ENCODE data around the gene CNIH3. TPM values are rescaled to one million over a fixed set of nuclear protein-coding genes. Genes with fewer than 3 reads are reported as not detected.

The CNIH3 gene
- polyA plus RNA-seq, 6 donors from 2014 or later, result 0.97 to 4.0 (median 1.8) TPM; not detected in 1

DNA sequence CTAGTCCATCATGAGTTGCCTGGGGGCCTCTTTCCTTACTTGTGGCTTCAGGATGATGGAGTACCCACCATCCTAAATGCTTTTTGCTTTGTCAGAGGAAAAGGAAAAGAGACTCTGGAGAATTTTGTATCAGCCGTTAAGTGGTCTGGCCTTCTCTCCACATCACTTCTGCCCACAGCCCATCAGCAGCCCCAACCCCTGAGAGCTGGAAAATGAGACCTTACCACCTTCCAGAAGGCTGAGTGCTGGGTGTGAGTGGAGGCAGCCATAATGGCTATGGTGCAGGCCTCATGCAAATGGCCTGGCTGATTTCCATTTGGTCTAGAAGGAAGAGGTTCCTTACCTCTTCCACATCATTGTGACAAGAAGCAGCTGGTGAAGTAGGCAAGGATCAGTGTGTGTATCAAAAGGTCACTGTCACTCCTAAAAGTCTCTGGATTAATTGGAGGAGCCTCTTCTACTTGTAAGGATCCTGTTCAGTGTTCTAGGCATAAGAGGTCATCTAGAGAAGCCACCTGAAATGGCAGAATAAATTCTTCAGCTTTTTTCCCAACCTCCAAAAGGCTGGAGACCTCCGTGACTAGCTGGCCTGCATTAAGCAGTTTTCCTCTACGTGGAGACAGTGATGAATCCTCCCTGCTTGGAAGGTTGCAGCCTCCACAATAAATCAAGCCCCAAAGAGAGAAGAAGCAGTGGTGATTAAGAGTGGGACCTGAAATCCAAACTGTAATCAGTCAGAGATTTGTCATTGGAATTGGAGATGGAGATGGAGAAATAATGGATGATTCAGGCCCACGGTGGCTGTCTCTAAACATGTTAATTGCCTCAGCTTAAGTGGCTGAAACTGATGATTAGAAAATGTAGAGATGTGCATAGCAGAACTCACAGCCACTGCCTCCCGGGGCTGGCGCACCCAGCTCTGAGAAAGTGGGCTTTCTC lies 111.5 kb downstream of the CNIH3 start:
- DNase-seq, result no peak
- Mint-ChIP-seq H3K36me3 (no peaks in the 10 kb centered on the region), H3K9me3 (no peaks in the 10 kb centered on the region), H3K27me3 (no peaks in the 10 kb centered on the region), H3K4me3 (no peak overlapping the region), H3K4me1 (no peaks in the 10 kb centered on the region), H3K27ac (no peak overlapping the region)
- no peak for ATAC-seq (ENCODE audit: low read depth in 2 of 2)

- Mint-ChIP-seq H3K36me3 (no peaks in the 10 kb centered on the region), H3K27me3 (no peaks in the 10 kb centered on the region), H3K9me3 (no peaks in the 10 kb centered on the region), H3K4me3 (no peak overlapping the region), H3K4me1 (no peaks in the 10 kb centered on the region), H3K27ac (no peak overlapping the region)
- DNase-seq (no peak), ATAC-seq (ENCODE audit: low read depth in 2 of 2) (no peak)
Observed at GRCh38 chr1:224730540-224730939, 114.4 kb downstream of the CNIH3 start.

DNA sequence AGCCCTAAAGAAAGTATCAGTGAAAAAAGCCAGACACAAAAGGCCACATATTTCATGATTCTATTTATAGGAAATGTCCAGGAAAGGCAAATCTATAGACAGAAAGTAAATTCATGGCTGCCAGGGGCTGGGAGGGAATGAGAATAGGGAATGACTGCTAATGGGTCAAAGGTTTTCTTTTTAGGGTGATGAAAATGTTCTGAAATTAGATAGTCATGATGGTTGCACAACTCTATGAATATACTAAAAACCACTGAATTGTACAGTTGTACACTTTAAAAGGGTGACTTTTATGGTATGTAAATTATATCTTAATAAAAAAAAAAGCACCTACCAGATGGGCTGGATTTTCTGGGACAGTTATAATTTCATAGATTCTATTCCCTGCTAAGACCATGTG lies 114.8 kb downstream of the CNIH3 start:
- no peaks in the 10 kb centered on the region for H3K27me3 Mint-ChIP-seq
- H3K9me3 Mint-ChIP-seq, result no peaks in the 10 kb centered on the region
- no peaks in the 10 kb centered on the region for H3K4me1 Mint-ChIP-seq
- ATAC-seq (ENCODE audit: low read depth in 2 of 2) (no peak), DNase-seq (no peak)
- H3K36me3 Mint-ChIP-seq, result no peaks in the 10 kb centered on the region
- no peak overlapping the region for H3K4me3 Mint-ChIP-seq
- H3K27ac Mint-ChIP-seq, result no peak overlapping the region

GRCh38 chr1:224731633-224732032 lies 115.5 kb downstream of the CNIH3 start:
- ATAC-seq (ENCODE audit: low read depth in 2 of 2) (no peak), DNase-seq (no peak)
- no peaks in the 10 kb centered on the region for H3K4me1 Mint-ChIP-seq
- H3K9me3 Mint-ChIP-seq, result no peaks in the 10 kb centered on the region
- H3K27ac Mint-ChIP-seq, result no peak overlapping the region
- H3K4me3 Mint-ChIP-seq, result no peak overlapping the region
- no peaks in the 10 kb centered on the region for H3K36me3 Mint-ChIP-seq
- H3K27me3 Mint-ChIP-seq, result no peaks in the 10 kb centered on the region

DNA sequence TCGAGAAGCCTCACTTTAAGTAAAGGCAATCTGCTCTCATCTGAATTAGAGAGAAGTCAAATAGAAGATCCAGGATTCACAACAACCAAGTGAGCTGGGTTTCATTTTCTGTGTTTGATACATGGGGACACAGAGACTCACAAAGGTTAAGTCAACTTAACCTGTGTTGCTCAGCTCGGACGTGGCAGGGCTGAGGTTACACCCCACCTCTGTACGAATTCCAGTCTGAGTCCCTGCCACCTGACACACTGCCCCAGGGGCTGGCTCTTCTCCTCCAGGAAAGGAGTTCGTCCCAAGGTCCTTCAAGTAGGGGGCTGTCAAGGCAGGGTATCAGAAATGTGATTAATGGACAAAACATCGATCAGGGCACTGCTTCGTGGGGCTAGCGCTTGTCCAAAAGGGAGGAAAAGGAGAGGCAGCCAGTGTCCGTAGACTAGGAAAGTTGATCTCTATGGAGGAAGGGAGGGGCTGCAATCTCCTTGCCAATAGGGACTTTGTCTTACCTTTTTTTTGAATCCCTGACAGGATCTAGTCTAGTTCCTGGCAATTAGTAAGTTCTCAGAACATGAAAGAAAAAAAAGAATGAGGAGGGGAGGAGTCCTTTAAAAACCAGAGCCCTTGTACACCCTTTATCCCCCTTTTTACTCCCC lies 116.4 kb downstream of the CNIH3 start:
- no peak for DNase-seq
- Mint-ChIP-seq H3K27me3 (no peaks in the 10 kb centered on the region), H3K4me1 (no peaks in the 10 kb centered on the region), H3K27ac (peak overlapping the region in 1 of 6 donors; percentile 28), H3K9me3 (no peaks in the 10 kb centered on the region), H3K4me3 (no peak overlapping the region), H3K36me3 (no peaks in the 10 kb centered on the region)
- ATAC-seq (ENCODE audit: low read depth in 2 of 2), result no peak

GRCh38 chr1:224733027-224733911 lies 117.2 kb downstream of the CNIH3 start:
- DNase-seq (no peak), ATAC-seq (ENCODE audit: low read depth in 2 of 2) (no peak)
- peak overlapping the region in 1 of 8 donors; percentile 53 for H3K4me3 Mint-ChIP-seq
- no peaks in the 10 kb centered on the region for H3K36me3 Mint-ChIP-seq
- no peaks in the 10 kb centered on the region for H3K9me3 Mint-ChIP-seq
- H3K27ac Mint-ChIP-seq, result no peak overlapping the region
- no peaks in the 10 kb centered on the region for H3K4me1 Mint-ChIP-seq
- H3K27me3 Mint-ChIP-seq, result no peaks in the 10 kb centered on the region

DNA sequence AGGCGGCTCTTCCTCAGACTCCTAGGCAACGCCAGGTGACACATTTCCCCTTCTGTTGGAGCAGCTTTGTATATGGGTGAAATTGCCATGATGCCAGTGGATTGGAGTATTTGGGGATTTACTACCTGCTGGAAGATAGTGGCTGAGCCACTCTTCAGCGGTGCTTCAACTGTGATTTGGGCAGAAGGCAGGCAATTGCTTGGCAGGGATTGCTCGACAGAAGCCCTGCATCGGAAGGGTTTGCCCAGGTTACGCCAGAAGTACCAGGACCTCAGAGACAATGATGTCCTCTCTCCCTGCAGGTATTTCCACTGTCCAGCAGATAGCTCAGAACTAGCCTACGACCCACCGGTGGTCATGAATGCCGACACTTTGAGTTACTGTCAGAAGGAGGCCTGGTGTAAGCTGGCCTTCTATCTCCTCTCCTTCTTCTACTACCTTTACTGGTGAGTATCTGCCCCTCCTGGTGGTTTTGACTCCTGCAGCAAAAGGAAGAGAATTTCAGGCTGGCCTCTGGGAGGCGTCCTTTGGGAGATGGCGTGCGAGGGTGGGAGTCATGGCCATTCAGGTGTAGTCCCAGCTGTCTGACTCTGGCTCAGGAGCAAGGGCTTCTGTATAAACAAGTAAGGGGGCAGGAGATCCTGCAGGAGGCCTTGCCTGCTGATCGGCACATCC lies 118.3 kb downstream of the CNIH3 start:
- no peak overlapping the region for H3K27ac Mint-ChIP-seq

DNA sequence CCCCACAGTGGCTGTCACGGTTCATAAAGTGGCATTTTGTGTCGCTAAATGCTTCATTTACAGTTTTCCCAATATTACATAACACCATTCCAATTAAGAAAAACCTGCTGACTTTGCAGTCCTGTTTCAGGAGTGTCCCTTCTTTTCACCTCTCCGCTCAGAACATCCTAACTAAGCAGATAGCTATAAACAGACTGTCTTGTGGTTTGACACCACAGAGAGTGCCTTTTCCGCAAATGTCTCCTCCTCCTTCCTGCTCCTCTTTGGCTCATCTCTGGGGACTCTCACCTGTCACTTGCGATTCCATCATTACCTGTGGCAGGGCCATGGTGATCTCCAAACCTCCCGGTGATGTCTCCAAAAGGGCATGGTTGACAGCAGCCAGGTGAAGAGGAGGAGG lies 119.0 kb downstream of the CNIH3 start:
- no peak for ATAC-seq (ENCODE audit: low read depth in 2 of 2)
- no peaks in the 10 kb centered on the region for H3K36me3 Mint-ChIP-seq
- no peak for DNase-seq
- no peak overlapping the region for H3K4me3 Mint-ChIP-seq
- no peak overlapping the region for H3K27ac Mint-ChIP-seq
- no peaks in the 10 kb centered on the region for H3K4me1 Mint-ChIP-seq
- no peaks in the 10 kb centered on the region for H3K9me3 Mint-ChIP-seq
- H3K27me3 Mint-ChIP-seq, result no peaks in the 10 kb centered on the region

More for the DNA sequence above, 118.3 kb downstream of the CNIH3 start:
- no peak overlapping the region for H3K4me3 Mint-ChIP-seq
- no peaks in the 10 kb centered on the region for H3K36me3 Mint-ChIP-seq
- DNase-seq (no peak), ATAC-seq (ENCODE audit: low read depth in 2 of 2) (no peak)
- H3K4me1 Mint-ChIP-seq, result no peaks in the 10 kb centered on the region
- H3K9me3 Mint-ChIP-seq, result no peaks in the 10 kb centered on the region
- H3K27me3 Mint-ChIP-seq, result no peaks in the 10 kb centered on the region

GRCh38 chr1:224736619-224737352 lies 120.7 kb downstream of the CNIH3 start:
- Mint-ChIP-seq H3K4me3 (no peak overlapping the region), H3K9me3 (no peaks in the 10 kb centered on the region), H3K4me1 (no peaks in the 10 kb centered on the region), H3K27ac (no peak overlapping the region), H3K27me3 (no peaks in the 10 kb centered on the region), H3K36me3 (no peaks in the 10 kb centered on the region)
- ATAC-seq (ENCODE audit: low read depth in 2 of 2) (no peak), DNase-seq (no peak)

DNA sequence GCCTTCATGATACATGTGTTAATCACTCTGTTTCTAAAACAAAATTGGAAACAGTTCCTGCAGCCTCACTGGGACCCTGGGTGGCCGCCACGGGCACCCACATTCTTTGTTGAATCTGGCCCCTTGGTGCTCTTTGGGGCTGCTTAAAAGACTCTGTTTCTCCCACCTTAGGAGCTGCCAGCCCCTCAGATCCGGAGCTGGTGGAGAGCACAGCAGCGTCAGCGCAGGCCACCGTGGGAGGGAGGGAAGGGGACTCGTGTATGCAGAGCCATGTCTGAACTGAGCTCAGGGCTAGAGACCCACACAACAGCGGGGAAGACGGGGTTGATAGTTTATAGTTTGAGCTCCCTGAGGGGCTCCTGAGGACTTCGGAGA lies 121.2 kb downstream of the CNIH3 start:
- DNase-seq (no peak), ATAC-seq (ENCODE audit: low read depth in 2 of 2) (no peak)
- Mint-ChIP-seq H3K27ac (no peak overlapping the region), H3K36me3 (no peaks in the 10 kb centered on the region), H3K27me3 (no peaks in the 10 kb centered on the region), H3K4me1 (no peaks in the 10 kb centered on the region), H3K9me3 (no peaks in the 10 kb centered on the region), H3K4me3 (no peak overlapping the region)

GRCh38 chr1:224739303-224739996 lies 123.3 kb downstream of the CNIH3 start:
- H3K4me1 Mint-ChIP-seq, result no peaks in the 10 kb centered on the region
- no peak overlapping the region for H3K27ac Mint-ChIP-seq
- H3K27me3 Mint-ChIP-seq, result no peaks in the 10 kb centered on the region
- ATAC-seq (ENCODE audit: low read depth in 2 of 2), result no peak
- peaks cover 0 to 1% (median 0%) of the 10 kb centered on the region in 7 donors for H3K9me3 Mint-ChIP-seq
- H3K4me3 Mint-ChIP-seq, result no peak overlapping the region
- DNase-seq, result no peak
- no peaks in the 10 kb centered on the region for H3K36me3 Mint-ChIP-seq

DNA sequence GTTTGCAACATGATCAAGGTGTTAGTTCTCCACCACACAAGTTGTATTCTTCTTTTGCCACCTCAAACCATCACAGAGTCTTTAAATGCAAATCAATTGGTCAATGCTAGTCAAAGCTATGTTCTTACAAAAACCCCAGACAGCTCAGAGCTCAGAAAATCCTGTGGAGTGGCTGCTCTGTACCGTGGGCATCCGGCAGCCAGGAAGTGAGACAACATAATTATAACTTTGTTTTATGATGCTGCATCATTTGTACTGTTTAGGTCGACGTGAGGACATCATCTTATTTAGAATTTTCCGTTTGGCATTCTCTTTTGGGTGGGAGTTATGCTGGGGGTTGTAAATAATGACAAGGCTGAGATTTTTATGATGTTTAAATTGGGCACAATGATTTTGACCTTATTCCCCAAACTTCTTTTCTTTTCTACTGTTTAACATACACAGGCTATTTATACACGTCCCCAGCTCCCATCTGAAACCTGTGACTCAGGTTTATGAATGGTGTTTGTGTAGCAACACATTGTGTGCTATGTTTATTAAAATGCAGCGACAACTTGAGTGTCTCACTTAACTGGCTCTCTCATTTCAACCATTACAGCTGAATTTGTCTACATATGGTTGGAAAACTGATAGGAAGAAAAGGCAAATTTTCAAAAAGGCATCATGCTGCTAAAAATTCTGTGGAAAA lies 124.0 kb downstream of the CNIH3 start:
- peak overlapping the region in 1 of 6 donors; percentile 12 for H3K27ac Mint-ChIP-seq
- H3K9me3 Mint-ChIP-seq, result peaks cover 0 to 1% (median 0%) of the 10 kb centered on the region in 7 donors
- DNase-seq (no peak), ATAC-seq (ENCODE audit: low read depth in 2 of 2) (no peak)
- no peaks in the 10 kb centered on the region for H3K27me3 Mint-ChIP-seq
- H3K4me1 Mint-ChIP-seq, result no peaks in the 10 kb centered on the region
- H3K36me3 Mint-ChIP-seq, result no peaks in the 10 kb centered on the region
- H3K4me3 Mint-ChIP-seq, result no peak overlapping the region

All from naive B cell (primary cell).